Measurements from ENCODE around the gene MDH1B.
"Not testable (repeated sequence)": the region's sequence is repeated elsewhere in the genome, so short reads cannot be mapped to it uniquely, and the experiment has no call there.

The MDH1B gene

GRCh38 chr2:206728277-206729199 is 36.6 kb downstream of the MDH1B start:
- no peak for TF ChIP-seq CTCF (IDR thresholded peaks at IDR 0.05; ENCODE audit: low read depth, low read length)
- no peak for DNase-seq (ENCODE audit: extremely low read depth, low read depth)

GRCh38 chr2:206727287-206727686 is 37.8 kb downstream of the MDH1B start:
- TF ChIP-seq CTCF (IDR thresholded peaks at IDR 0.05; ENCODE audit: low read depth, low read length): no peak
- no peak for DNase-seq (ENCODE audit: extremely low read depth, low read depth)

DNA sequence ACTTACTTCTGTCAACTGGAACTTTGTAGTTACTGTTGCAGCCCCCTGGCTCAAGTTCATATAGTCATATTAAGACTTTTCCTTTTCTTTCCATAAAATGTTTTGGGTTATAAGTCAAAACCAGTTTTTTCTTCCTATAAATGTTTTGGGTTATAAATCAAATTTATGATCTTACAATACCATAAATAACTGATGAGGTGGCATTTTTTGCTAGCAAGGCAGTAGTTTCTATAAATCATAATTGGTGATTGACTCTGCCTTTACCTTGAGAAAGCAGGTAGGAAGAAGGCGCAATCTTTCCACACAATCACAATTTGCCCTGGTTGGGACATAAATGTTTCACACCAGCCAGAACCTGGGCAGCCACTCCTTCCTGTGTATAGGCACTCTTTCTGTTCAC is 41.8 kb downstream of the MDH1B start:
- DNase-seq (ENCODE audit: extremely low read depth, low read depth): no peak
- TF ChIP-seq CTCF (IDR thresholded peaks at IDR 0.05; ENCODE audit: low read depth, low read length): no peak

- no peak for TF ChIP-seq CTCF (IDR thresholded peaks at IDR 0.05; ENCODE audit: low read depth, low read length)
- no peak for DNase-seq (ENCODE audit: extremely low read depth, low read depth)
These were observed 43.7 kb downstream of the MDH1B start for GRCh38 chr2:206721256-206721920.

GRCh38 chr2:206718296-206718695 is 46.8 kb downstream of the MDH1B start, which contains the start of gene DYTN:
Gene DYTN (minus strand): TSS chr2:206718396. CDS start chr2:206718279, 117 bp downstream.
- no peak for DNase-seq (ENCODE audit: extremely low read depth, low read depth)
- no peak for TF ChIP-seq CTCF (IDR thresholded peaks at IDR 0.05; ENCODE audit: low read depth, low read length)

DNA sequence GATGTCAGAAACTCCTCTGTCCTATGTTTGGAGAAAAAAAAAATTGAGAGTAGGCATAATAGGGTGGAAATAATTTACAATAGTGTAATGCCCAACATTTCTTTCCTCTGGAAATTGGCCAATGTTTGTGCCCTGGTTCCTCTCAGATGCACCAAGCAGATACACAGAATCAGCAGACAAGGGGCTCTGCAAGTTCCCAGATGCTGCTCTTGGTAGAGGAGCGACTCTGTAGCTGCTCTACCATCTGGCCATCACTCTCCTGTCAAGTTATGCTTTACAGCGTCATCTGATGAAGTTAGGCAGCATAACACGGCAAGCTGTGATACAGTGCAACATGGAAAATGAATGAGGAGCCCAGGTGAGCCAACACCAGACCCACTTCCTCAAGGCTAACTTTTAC is 48.5 kb downstream of the MDH1B start:
- no peak for DNase-seq (ENCODE audit: extremely low read depth, low read depth)
- TF ChIP-seq CTCF (IDR thresholded peaks at IDR 0.05; ENCODE audit: low read depth, low read length): no peak

DNA sequence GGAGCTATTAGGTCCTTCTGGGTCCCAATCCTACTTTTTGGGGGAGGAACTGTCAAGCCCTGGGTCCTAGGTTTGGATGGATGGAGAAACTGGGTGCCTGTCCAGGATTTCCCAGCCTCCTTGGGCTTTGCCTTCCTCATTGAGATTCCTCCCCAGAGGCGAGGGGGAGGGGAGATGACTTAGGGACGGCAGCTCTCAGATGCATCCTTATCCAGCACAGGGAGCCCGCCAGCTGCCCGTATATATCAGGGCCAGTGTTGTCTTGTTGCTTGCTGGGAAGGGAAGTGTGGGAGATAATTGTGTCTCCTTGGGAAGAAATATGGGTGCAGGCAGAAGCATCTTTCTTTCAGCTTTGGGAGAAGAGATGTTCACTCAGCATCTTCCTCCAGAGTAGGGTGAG is 49.9 kb downstream of the MDH1B start:
- not testable (repeated sequence) for DNase-seq (ENCODE audit: extremely low read depth, low read depth)
